SK-N-SH treated with all-trans-retinoic acid at 6 μM for 48 hours (cell line): ENCODE data around the gene AKAP13.

ENCODE experiments used
- ARNTL ChIP-seq: fragments of 450-650 bp; formaldehyde crosslinking; IDR thresholded peaks from 2 replicates; pipeline ENCODE4 v1.5.0; 2020; ENCODE audit warnings: low read depth, mild to moderate bottlenecking, moderate library complexity, borderline replicate concordance
- CREB5 ChIP-seq: fragments of 250-450 bp; sonication (Bioruptor Pico); IDR thresholded peaks from 2 replicates; pipeline ENCODE4 v1.5.1; 2020; ENCODE audit warnings: low read depth, mild to moderate bottlenecking, moderate library complexity
- CSDC2 ChIP-seq: fragments of 250-450 bp; sonication (Bioruptor Pico); IDR thresholded peaks from 2 replicates; pipeline ENCODE4 v1.5.0; 2020; ENCODE audit warnings: mild to moderate bottlenecking, moderate library complexity
- GLIS3 ChIP-seq: fragments of 250-450 bp; sonication (Bioruptor Pico); IDR thresholded peaks from 2 replicates; pipeline ENCODE4 v1.5.0; 2020; ENCODE audit warnings: mild to moderate bottlenecking, moderate library complexity
- PATZ1 ChIP-seq: fragments of 250-450 bp; sonication (Bioruptor Pico); IDR thresholded peaks from 2 replicates; pipeline ENCODE4 v1.8.0; 2020; ENCODE audit warnings: mild to moderate bottlenecking, moderate library complexity, borderline replicate concordance
- POU6F1 ChIP-seq: fragments of 250-450 bp; sonication (Bioruptor Pico); IDR thresholded peaks from 2 replicates; pipeline ENCODE4 v1.8.0; 2021; ENCODE audit warnings: low read depth, mild to moderate bottlenecking, moderate library complexity, borderline replicate concordance
- RARB ChIP-seq: fragments of 250-450 bp; sonication (Bioruptor Pico); IDR thresholded peaks from 2 replicates; pipeline ENCODE4 v1.8.0; 2021; ENCODE audit warnings: mild to moderate bottlenecking, moderate library complexity
- TCF4 ChIP-seq: fragments of 250-450 bp; sonication (Bioruptor Pico); IDR thresholded peaks from 2 replicates; pipeline ENCODE4 v1.8.0; 2021; ENCODE audit warnings: mild to moderate bottlenecking, moderate library complexity, borderline replicate concordance
- ZC3H10 ChIP-seq: fragments of 250-450 bp; sonication (Bioruptor Pico); IDR thresholded peaks from 2 replicates; pipeline ENCODE4 v1.5.1; 2021; ENCODE audit warnings: mild to moderate bottlenecking, moderate library complexity
- ZFP3 ChIP-seq: fragments of 250-450 bp; sonication (Bioruptor Pico); IDR thresholded peaks from 2 replicates; pipeline ENCODE4 v1.5.0; 2020; ENCODE audit warnings: mild to moderate bottlenecking, moderate library complexity
- ZFP30 ChIP-seq: fragments of 450-650 bp; formaldehyde crosslinking; IDR thresholded peaks from 2 replicates; pipeline ENCODE4 v1.5.0; 2022; ENCODE audit warnings: mild to moderate bottlenecking, moderate library complexity
- ZNF8 ChIP-seq: fragments of 450-650 bp; formaldehyde crosslinking; IDR thresholded peaks from 2 replicates; pipeline ENCODE4 v1.5.0; 2020; ENCODE audit warnings: mild to moderate bottlenecking, moderate library complexity

GRCh38 chr15:85741021-85741421 lies 360.6 kb downstream of the AKAP13 start:
- TF ChIP-seq GLIS3: no peak
- TF ChIP-seq ZNF8: no peak
- TF ChIP-seq PATZ1 (CRISPR knock-in tag): no peak
- no peak for TF ChIP-seq CSDC2 (CRISPR knock-in tag)
- TF ChIP-seq CREB5 (CRISPR knock-in tag): no peak
- TF ChIP-seq ARNTL: no peak
- TF ChIP-seq ZC3H10: no peak
- TF ChIP-seq ZFP30: no peak
- TF ChIP-seq TCF4 (CRISPR knock-in tag): no peak
- TF ChIP-seq ZFP3: no peak
- no peak for TF ChIP-seq POU6F1 (CRISPR knock-in tag)
- no peak for TF ChIP-seq RARB
